OCI-LY1 (cell line): ENCODE data around the gene ELP2.
"Not testable (repeated sequence)": the region's sequence is repeated elsewhere in the genome, so short reads cannot be mapped to it uniquely, and the experiment has no call there.

ENCODE experiments used
- H2AFZ ChIP-seq: fragments of 200-600 bp; sonication (generic), shearing (Covaris generic); 2 replicates; pipeline ENCODE4 v1.6.0; 2014; ENCODE audit warnings: antibody characterized with exemption, mild to moderate bottlenecking, low read length
- H3F3A ChIP-seq: fragments of 200-600 bp; sonication (generic), shearing (Covaris generic); 2 replicates; pipeline ENCODE4 v1.6.0; 2014; ENCODE audit warnings: mild to moderate bottlenecking, antibody characterized with exemption, low read length, moderate library complexity; ENCODE audit not compliant: insufficient read depth
- H3K27ac ChIP-seq: fragments of 200-600 bp; sonication (generic); 2 replicates; pipeline ENCODE4 v1.5.1; 2014; ENCODE audit warnings: low read length, mixed run types, mild to moderate bottlenecking, low read depth; ENCODE audit not compliant: poor library complexity, severe bottlenecking
- H3K27me3 ChIP-seq: fragments of 200-600 bp; sonication (generic); 2 replicates; pipeline ENCODE4 v1.6.0; 2014; ENCODE audit warnings: antibody characterized with exemption, mild to moderate bottlenecking, low read length, moderate library complexity; ENCODE audit not compliant: insufficient read depth
- H3K36me3 ChIP-seq: fragments of 200-600 bp; sonication (generic); 2 replicates; pipeline ENCODE4 v1.6.1; 2014; ENCODE audit warnings: mild to moderate bottlenecking, antibody characterized with exemption, low read length, moderate library complexity, mixed read lengths; ENCODE audit not compliant: insufficient read depth
- H3K4me1 ChIP-seq: fragments of 200-600 bp; sonication (generic); 2 replicates; pipeline ENCODE4 v1.5.1; 2014; ENCODE audit warnings: mild to moderate bottlenecking, low read length, moderate library complexity; ENCODE audit not compliant: insufficient read depth, severe bottlenecking
- H3K4me2 ChIP-seq: fragments of 200-600 bp; sonication (generic), shearing (Covaris generic); 2 replicates; pipeline ENCODE4 v1.6.1; 2014; ENCODE audit warnings: low read length
- H3K4me3 ChIP-seq: fragments of 200-600 bp; sonication (generic); 2 replicates; pipeline ENCODE4 v1.5.1; 2014; ENCODE audit warnings: low read length, low read depth, mild to moderate bottlenecking, mixed read lengths; ENCODE audit not compliant: poor library complexity, severe bottlenecking
- H3K79me2 ChIP-seq: fragments of 200-600 bp; shearing (Covaris generic); 2 replicates; pipeline ENCODE4 v1.6.1; 2016; ENCODE audit warnings: mixed run types, low read length, mixed read lengths; ENCODE audit not compliant: insufficient read depth
- H3K9ac ChIP-seq: fragments of 200-600 bp; sonication (generic), shearing (Covaris generic); 2 replicates; pipeline ENCODE4 v1.6.1; 2014; ENCODE audit warnings: mild to moderate bottlenecking, low read length, mixed read lengths
- H3K9me2 ChIP-seq: fragments of 200-600 bp; sonication (generic), shearing (Covaris generic); 2 replicates; pipeline ENCODE4 v1.6.1; 2014; ENCODE audit warnings: low read depth, mild to moderate bottlenecking, low read length, mixed read lengths
- H3K9me3 ChIP-seq: fragments of 200-600 bp; shearing (Covaris generic); 2 replicates; pipeline ENCODE4 v1.6.1; 2014; ENCODE audit warnings: low read length, mixed read lengths
- H4K20me1 ChIP-seq: fragments of 200-600 bp; sonication (generic), shearing (Covaris generic); 2 replicates; pipeline ENCODE4 v1.6.0; 2016; ENCODE audit warnings: mild to moderate bottlenecking, low read length; ENCODE audit not compliant: insufficient read depth
- EZH2 ChIP-seq: fragments of 200-600 bp; sonication (generic), shearing (Covaris generic); IDR thresholded peaks from 2 replicates; pipeline ENCODE4 v1.8.0; 2017; ENCODE audit warnings: borderline replicate concordance, mixed run types, mild to moderate bottlenecking, antibody characterized with exemption, low read length, moderate library complexity, mixed read lengths
- TF ChIP-seq, protein P1 (sequence below): fragments of 200-600 bp; sonication (generic), shearing (Covaris generic); IDR thresholded peaks from 2 replicates; pipeline ENCODE4 v1.5.1; 2017; ENCODE audit warnings: mild to moderate bottlenecking, antibody characterized with exemption, low read length, moderate library complexity, mixed read lengths

ELP2 gene

DNA sequence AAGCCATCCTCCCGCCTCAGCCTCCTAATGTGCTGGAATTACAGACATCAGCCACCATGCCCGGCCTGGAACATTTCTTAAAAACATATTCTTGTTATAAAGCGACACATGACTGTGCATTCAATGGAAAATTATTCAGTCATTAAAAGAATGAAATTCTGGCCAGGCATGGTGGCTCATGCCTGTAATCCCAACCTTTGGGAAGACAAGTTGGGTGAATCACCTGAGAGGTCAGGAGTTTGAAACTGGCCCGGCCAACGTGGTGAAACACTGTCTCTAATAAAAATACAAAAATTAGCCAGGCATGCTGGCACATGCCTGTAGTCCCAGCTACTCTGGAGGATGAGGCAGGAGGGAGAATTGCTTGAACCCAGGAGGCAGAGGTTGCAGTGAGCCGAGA lies 40.7 kb upstream of the ELP2 start:
- no peaks in the 10 kb centered on the region for H3K79me2 ChIP-seq
- no peak overlapping the region for H3K4me2 ChIP-seq
- no peaks in the 10 kb centered on the region for H3K36me3 ChIP-seq
- H3K9me3 ChIP-seq: no peaks in the 10 kb centered on the region
- H3K9ac ChIP-seq: no peak overlapping the region
- no peaks in the 10 kb centered on the region for H4K20me1 ChIP-seq
- TF ChIP-seq EZH2: no peak
- TF ChIP-seq, protein P1, sequence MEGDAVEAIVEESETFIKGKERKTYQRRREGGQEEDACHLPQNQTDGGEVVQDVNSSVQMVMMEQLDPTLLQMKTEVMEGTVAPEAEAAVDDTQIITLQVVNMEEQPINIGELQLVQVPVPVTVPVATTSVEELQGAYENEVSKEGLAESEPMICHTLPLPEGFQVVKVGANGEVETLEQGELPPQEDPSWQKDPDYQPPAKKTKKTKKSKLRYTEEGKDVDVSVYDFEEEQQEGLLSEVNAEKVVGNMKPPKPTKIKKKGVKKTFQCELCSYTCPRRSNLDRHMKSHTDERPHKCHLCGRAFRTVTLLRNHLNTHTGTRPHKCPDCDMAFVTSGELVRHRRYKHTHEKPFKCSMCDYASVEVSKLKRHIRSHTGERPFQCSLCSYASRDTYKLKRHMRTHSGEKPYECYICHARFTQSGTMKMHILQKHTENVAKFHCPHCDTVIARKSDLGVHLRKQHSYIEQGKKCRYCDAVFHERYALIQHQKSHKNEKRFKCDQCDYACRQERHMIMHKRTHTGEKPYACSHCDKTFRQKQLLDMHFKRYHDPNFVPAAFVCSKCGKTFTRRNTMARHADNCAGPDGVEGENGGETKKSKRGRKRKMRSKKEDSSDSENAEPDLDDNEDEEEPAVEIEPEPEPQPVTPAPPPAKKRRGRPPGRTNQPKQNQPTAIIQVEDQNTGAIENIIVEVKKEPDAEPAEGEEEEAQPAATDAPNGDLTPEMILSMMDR: no peak
- H3K27ac ChIP-seq: no peak overlapping the region
- H3K27me3 ChIP-seq: no peaks in the 10 kb centered on the region
- no peaks in the 10 kb centered on the region for H3F3A ChIP-seq
- no peaks in the 10 kb centered on the region for H3K9me2 ChIP-seq
- H3K4me3 ChIP-seq: no peak overlapping the region
- H2AFZ ChIP-seq: no peak overlapping the region
- H3K4me1 ChIP-seq: no peaks in the 10 kb centered on the region

DNA sequence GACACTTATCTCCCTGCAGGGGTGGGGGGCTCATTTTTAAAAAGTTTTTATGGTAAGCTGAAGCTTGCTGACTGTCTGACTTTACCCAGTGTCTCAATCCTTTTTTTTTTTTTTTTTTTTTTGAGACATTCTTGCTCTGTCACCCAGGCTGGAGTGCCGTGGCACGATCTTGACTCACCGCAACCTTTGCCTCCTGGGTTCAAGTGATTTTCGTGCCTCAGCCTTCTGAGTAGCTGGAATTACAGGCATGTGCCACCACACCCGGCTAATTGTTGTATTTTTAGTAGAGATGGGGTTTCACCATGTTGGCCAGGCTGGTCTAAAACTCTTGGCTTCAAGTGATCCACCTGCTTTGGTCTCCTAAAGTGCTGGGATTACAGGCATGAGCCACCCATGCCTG lies 37.6 kb upstream of the ELP2 start:
- H3K9me2 ChIP-seq, H3F3A ChIP-seq, H3K79me2 ChIP-seq, H3K9me3 ChIP-seq, H2AFZ ChIP-seq, H3K27ac ChIP-seq, H3K4me2 ChIP-seq, H3K4me1 ChIP-seq, H4K20me1 ChIP-seq, H3K36me3 ChIP-seq, H3K9ac ChIP-seq, H3K27me3 ChIP-seq, H3K4me3 ChIP-seq: not testable (repeated sequence)

- Histone ChIP-seq H3K4me1 (no peaks in the 10 kb centered on the region), H3K36me3 (no peaks in the 10 kb centered on the region), H3K4me3 (no peak overlapping the region), H4K20me1 (no peaks in the 10 kb centered on the region), H3K79me2 (no peaks in the 10 kb centered on the region), H3K27me3 (no peaks in the 10 kb centered on the region), H3F3A (no peaks in the 10 kb centered on the region), H3K9ac (no peak overlapping the region), H3K9me3 (no peaks in the 10 kb centered on the region), H3K9me2 (no peaks in the 10 kb centered on the region), H3K27ac (no peak overlapping the region), H2AFZ (no peak overlapping the region), H3K4me2 (no peak overlapping the region)
- TF ChIP-seq, protein P1: no peak
- TF ChIP-seq EZH2: no peak
Measured at GRCh38 chr18:36094431-36094830, 35.3 kb upstream of the ELP2 start.

GRCh38 chr18:36095936-36096519 lies 33.7 kb upstream of the ELP2 start:
- no peaks in the 10 kb centered on the region for H3K9me2 ChIP-seq
- no peak overlapping the region for H3K27ac ChIP-seq
- H3K9ac ChIP-seq: no peak overlapping the region
- H3K4me2 ChIP-seq: no peak overlapping the region
- no peaks in the 10 kb centered on the region for H3K36me3 ChIP-seq
- H4K20me1 ChIP-seq: no peaks in the 10 kb centered on the region
- no peaks in the 10 kb centered on the region for H3K27me3 ChIP-seq
- no peaks in the 10 kb centered on the region for H3K79me2 ChIP-seq
- H3F3A ChIP-seq: no peaks in the 10 kb centered on the region
- H2AFZ ChIP-seq: no peak overlapping the region
- H3K4me3 ChIP-seq: no peak overlapping the region
- TF ChIP-seq EZH2: no peak
- TF ChIP-seq, protein P1: peak; percentile 73
- no peaks in the 10 kb centered on the region for H3K9me3 ChIP-seq
- H3K4me1 ChIP-seq: no peaks in the 10 kb centered on the region
